HEK293T (cell line): ENCODE measurements around the gene ASPM.

ENCODE experiments used
- CTCF ChIA-PET: fragments of 350-600 bp; formaldehyde crosslinking; extraction: SDS; loops from one replicate; lab custom pipeline; 2021; ENCODE audit warnings: antibody characterized with exemption, inconsistent platforms; lab: Yijun Ruan, JAX
- POLR2A ChIA-PET: fragments of 350-600 bp; formaldehyde crosslinking; extraction: SDS; loops from one replicate; lab custom pipeline; 2020; ENCODE audit warnings: antibody characterized with exemption, inconsistent platforms; lab: Yijun Ruan, JAX
- DNase-seq: peaks from one replicate; pipeline ENCODE4 v3.0.0; 2012; ENCODE audit warnings: mixed read lengths; ENCODE audit errors: extremely low spot score
- ARNT ChIP-seq: fragments of 450-650 bp; IDR thresholded peaks from 2 replicates; pipeline ENCODE4 v1.6.1; 2017; ENCODE audit warnings: mild to moderate bottlenecking
- BHLHE40 ChIP-seq: fragments of 450-650 bp; IDR thresholded peaks from 2 replicates; pipeline ENCODE4 v1.6.1; 2016; ENCODE audit warnings: mild to moderate bottlenecking, moderate library complexity, borderline replicate concordance
- CTBP1 ChIP-seq: fragments of 450-650 bp; IDR thresholded peaks from 2 replicates; pipeline ENCODE4 v1.6.1; 2016; ENCODE audit warnings: borderline replicate concordance
- ELF4 ChIP-seq: fragments of 450-650 bp; IDR thresholded peaks from 2 replicates; pipeline ENCODE4 v1.6.1; 2017; ENCODE audit warnings: antibody characterized with exemption
- FOXA1 ChIP-seq: fragments of 450-650 bp; IDR thresholded peaks from 2 replicates; pipeline ENCODE4 v1.6.1; 2016; ENCODE audit warnings: mild to moderate bottlenecking
- FOXK2 ChIP-seq: fragments of 450-650 bp; IDR thresholded peaks from 2 replicates; pipeline ENCODE4 v1.6.1; 2016; ENCODE audit warnings: mild to moderate bottlenecking
- FOXM1 ChIP-seq: fragments of 450-650 bp; IDR thresholded peaks from 2 replicates; pipeline ENCODE4 v1.6.1; 2017; ENCODE audit warnings: mild to moderate bottlenecking, borderline replicate concordance
- HDGF ChIP-seq: fragments of 450-650 bp; IDR thresholded peaks from 2 replicates; pipeline ENCODE4 v1.6.1; 2017; ENCODE audit warnings: antibody characterized with exemption, borderline replicate concordance
- L3MBTL2 ChIP-seq: fragments of 450-650 bp; conservative IDR thresholded peaks from 2 replicates; pipeline ENCODE4 v1.6.1; 2016; ENCODE audit warnings: mild to moderate bottlenecking
- LEF1 ChIP-seq: fragments of 450-650 bp; IDR thresholded peaks from 2 replicates; pipeline ENCODE4 v1.6.1; 2017; ENCODE audit warnings: mild to moderate bottlenecking, borderline replicate concordance
- NFRKB ChIP-seq: fragments of 450-650 bp; IDR thresholded peaks from 2 replicates; pipeline ENCODE4 v1.6.1; 2016; ENCODE audit warnings: mild to moderate bottlenecking, moderate library complexity
- SP1 ChIP-seq: fragments of 450-650 bp; IDR thresholded peaks from 2 replicates; pipeline ENCODE4 v1.6.1; 2017
- SUZ12 ChIP-seq: fragments of 450-650 bp; IDR thresholded peaks from 2 replicates; pipeline ENCODE4 v1.6.1; 2016; ENCODE audit warnings: mild to moderate bottlenecking
- TARDBP ChIP-seq: fragments of 450-650 bp; IDR thresholded peaks from 2 replicates; pipeline ENCODE4 v1.6.1; 2016
- ZNF384 ChIP-seq: fragments of 450-650 bp; IDR thresholded peaks from 2 replicates; pipeline ENCODE4 v1.6.1; 2016
- TF ChIP-seq, protein P1 (sequence below): fragments of 450-650 bp; IDR thresholded peaks from 2 replicates; pipeline ENCODE4 v1.6.1; 2016

The ASPM gene

DNA sequence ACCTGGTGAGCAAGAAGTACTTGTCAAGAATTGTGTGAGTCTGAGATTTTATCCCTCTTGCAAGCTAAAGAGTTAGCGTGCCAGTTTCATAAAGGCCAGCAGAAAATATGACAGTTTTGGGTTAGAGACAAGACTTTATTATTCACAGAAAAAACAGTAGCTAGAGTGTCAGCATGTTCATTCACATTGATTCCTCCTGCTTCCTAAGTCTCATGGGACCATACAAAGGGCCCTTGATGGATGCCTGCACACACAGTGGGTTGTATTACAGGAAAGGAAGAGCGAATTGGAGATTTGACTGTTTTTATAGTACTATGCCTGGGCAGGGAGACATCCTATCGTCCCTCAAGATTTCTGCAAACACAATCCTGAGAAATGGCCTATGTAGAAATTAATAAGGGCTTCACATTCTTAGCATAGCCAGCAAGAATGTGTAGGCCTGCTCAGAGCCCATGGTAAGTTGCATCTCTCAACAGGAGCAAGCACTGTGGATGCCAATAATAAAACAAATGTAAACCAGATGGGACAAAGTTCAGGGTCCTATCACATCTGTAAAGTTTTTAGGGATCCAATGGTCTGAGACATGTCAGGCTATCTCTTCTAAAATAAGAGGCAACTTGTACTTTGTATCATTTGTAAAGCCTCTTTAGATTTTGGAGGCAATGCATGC lies 4.0 kb upstream of the ASPM start:
- ChIA-PET CTCF (no interaction called here), POLR2A (no interaction called here)
- no peak for TF ChIP-seq LEF1
- TF ChIP-seq HDGF: no peak
- TF ChIP-seq SP1: no peak
- no peak for TF ChIP-seq ZNF384
- TF ChIP-seq BHLHE40: no peak
- TF ChIP-seq L3MBTL2: no peak
- TF ChIP-seq ELF4: no peak
- TF ChIP-seq, protein P1, sequence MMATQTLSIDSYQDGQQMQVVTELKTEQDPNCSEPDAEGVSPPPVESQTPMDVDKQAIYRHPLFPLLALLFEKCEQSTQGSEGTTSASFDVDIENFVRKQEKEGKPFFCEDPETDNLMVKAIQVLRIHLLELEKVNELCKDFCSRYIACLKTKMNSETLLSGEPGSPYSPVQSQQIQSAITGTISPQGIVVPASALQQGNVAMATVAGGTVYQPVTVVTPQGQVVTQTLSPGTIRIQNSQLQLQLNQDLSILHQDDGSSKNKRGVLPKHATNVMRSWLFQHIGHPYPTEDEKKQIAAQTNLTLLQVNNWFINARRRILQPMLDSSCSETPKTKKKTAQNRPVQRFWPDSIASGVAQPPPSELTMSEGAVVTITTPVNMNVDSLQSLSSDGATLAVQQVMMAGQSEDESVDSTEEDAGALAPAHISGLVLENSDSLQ: no peak
- no peak for TF ChIP-seq TARDBP
- no peak for DNase-seq

DNA sequence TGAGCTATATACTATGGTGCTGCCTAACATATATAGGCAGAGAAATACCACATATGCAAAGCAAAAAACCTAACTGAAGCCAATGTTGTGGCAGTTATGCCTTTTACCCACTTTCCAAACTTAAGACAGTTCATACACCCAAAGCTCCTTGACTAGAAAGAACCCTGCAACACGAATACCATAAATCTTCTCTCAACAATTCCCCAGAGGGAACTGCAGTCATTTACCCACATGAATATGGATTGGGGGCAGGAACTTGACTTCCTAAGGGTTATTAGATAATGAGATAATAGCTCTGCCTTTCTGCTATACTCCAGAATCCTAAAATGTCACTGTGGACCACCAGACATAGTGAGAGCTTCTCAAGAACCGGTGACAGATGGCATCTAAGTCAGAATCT lies 2.9 kb upstream of the ASPM start:
- ChIA-PET POLR2A (no interaction called here), CTCF (no interaction called here)
- no peak for TF ChIP-seq FOXK2
- TF ChIP-seq, protein P1: peak; percentile 22; the same call in 1 of the 2 replicates
- DNase-seq: no peak

DNA sequence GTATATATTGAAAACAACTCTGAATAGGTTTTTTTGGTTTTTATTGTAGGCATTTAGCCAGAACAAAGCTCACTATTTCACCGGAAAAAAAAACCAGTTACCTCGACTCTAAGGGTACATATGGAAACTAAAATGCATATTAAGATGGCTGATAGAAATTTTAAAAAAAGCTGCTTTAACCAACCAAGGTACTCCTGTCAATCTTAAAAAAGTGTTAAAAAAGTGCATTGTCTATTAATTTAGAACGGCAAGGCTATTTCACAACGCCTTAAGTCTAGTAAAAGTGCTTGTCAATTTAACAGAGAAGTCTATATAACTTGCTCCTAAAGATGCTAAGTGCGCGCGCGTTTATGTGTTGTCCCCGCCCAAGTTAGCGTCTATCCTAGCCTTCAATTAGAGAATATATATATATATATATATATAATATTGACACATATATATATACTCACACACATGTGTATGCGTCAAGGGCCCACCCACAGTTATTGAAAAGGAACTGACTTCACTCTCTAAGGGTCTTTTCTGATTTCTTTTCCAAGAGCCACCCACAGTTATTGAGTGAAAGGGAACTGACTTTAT lies 934 bp downstream of the ASPM start:
- ChIA-PET POLR2A (no interaction called here), CTCF (no interaction called here)
- TF ChIP-seq FOXA1 (no peak), LEF1 (no peak), SP1 (no peak), TARDBP (no peak), SUZ12 (no peak), L3MBTL2 (no peak), ZNF384 (no peak), ELF4 (no peak), ARNT (no peak), CTBP1 (no peak), HDGF (no peak), BHLHE40 (no peak), FOXK2 (no peak), FOXM1 (no peak), NFRKB (no peak)
- TF ChIP-seq, protein P1: no peak
- no peak for DNase-seq

DNA sequence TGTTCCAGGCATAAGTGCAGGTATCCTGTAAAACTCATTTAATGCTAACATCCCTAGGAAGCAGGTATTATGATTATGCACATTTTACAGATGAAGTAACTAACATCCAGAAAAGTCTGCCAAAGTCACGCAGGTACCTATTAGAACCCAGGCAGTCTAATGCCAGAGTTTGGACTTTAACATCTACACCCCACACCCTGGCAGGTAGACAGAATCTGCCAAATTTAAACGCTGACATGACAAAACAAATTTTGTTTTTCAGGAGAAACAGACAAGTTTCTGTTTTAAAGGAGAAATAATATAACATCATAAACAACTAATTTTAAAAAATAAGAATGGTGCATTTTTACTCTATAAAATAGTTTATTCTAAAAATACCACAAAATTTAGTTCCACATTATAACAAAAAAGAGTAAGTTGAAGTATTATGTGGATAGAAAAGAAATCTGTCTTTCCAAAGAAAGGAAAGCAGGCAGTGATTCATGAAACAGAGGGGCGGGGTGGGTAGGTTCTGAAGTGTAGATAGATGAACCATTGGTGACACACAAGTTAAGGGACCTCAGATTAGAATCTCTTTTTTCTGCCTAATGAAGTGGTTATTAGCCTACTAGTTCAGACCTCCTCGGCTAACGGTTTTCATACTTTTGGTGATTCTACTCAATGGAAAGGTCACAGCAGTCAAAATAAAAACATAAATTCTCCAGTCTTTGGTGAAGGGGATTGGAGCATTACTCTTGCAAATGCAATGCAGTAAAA lies 1.7 kb downstream of the ASPM start:
- CTCF ChIA-PET: no interaction called here
- no peak for TF ChIP-seq SP1
- no peak for TF ChIP-seq ZNF384
- no peak for TF ChIP-seq FOXA1
- TF ChIP-seq FOXK2: no peak
- TF ChIP-seq ARNT: no peak
- no peak for TF ChIP-seq SUZ12
- no peak for TF ChIP-seq ELF4
- no peak for TF ChIP-seq TARDBP
- TF ChIP-seq LEF1: no peak
- TF ChIP-seq, protein P1: no peak
- TF ChIP-seq CTBP1: no peak
- no peak for TF ChIP-seq HDGF
- TF ChIP-seq BHLHE40: no peak
- TF ChIP-seq L3MBTL2: no peak
- TF ChIP-seq NFRKB: no peak
- no peak for TF ChIP-seq FOXM1
- POLR2A ChIA-PET: no interaction called here
- no peak for DNase-seq

DNA sequence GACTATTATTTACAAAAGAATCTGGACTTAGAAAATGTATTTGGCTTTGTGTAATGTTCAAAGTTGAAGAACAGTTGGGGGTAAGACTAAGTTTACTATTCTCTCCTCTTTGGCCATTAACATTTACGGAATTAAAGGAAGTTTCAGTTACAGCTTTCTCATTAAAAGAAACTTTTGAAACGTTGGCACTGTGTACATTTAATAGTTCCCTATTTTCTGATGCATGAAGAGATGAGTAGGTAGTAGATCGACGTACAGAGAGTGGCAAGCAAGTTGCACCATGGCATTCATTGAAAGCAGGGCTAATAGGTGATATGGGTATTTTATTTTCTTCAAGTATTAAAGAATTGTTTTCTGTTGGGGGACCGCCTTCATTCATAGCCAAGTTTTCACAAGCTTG lies 3.2 kb downstream of the ASPM start:
- DNase-seq: no peak
- ChIA-PET CTCF (no interaction called here), POLR2A (no interaction called here)
- TF ChIP-seq ELF4 (no peak), SP1 (no peak), ARNT (no peak), TARDBP (no peak), HDGF (no peak), LEF1 (no peak), L3MBTL2 (no peak), CTBP1 (no peak), FOXA1 (no peak), NFRKB (no peak), BHLHE40 (no peak), ZNF384 (no peak), SUZ12 (no peak), FOXK2 (no peak)
- TF ChIP-seq, protein P1: no peak
